ENCODE results near the gene EPS8.

The EPS8 gene

DNA sequence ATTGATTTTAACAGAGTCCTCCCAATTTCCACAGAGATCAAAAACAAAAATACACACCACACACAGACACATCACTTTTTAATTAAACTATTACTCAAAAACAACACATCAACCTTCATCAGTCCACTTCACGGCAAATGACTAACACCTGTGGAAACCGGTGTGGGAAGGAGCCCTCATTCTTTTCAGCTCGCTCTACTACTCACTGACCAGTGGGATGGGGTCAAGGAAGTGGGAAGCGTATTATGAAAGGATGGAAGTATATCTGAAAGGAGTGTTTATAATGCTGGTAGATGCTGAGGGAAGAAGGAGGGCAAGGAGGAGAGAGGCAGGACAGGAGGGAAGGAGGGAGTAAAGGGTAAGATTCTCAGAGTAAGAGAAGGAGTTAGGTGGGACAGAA, 156.5 kb downstream of the EPS8 start:
- TF ChIP-seq, protein P1, sequence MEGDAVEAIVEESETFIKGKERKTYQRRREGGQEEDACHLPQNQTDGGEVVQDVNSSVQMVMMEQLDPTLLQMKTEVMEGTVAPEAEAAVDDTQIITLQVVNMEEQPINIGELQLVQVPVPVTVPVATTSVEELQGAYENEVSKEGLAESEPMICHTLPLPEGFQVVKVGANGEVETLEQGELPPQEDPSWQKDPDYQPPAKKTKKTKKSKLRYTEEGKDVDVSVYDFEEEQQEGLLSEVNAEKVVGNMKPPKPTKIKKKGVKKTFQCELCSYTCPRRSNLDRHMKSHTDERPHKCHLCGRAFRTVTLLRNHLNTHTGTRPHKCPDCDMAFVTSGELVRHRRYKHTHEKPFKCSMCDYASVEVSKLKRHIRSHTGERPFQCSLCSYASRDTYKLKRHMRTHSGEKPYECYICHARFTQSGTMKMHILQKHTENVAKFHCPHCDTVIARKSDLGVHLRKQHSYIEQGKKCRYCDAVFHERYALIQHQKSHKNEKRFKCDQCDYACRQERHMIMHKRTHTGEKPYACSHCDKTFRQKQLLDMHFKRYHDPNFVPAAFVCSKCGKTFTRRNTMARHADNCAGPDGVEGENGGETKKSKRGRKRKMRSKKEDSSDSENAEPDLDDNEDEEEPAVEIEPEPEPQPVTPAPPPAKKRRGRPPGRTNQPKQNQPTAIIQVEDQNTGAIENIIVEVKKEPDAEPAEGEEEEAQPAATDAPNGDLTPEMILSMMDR (IDR thresholded peaks at IDR 0.05; ENCODE audit: low read length, missing control alignments) = no peak
- H3K4me3 ChIP-seq (replicated peaks; ENCODE audit: low read depth, low read length) = no peak overlapping the region
- DNase-seq (ENCODE audit: low read depth) = no peak

- DNase-seq (ENCODE audit: low read depth) = no peak
- no peak overlapping the region for H3K4me3 ChIP-seq (replicated peaks; ENCODE audit: low read depth, low read length)
- TF ChIP-seq, protein P1 (IDR thresholded peaks at IDR 0.05; ENCODE audit: low read length, missing control alignments) = no peak
These were observed 158.0 kb downstream of the EPS8 start for GRCh38 chr12:15631007-15631715.

DNA sequence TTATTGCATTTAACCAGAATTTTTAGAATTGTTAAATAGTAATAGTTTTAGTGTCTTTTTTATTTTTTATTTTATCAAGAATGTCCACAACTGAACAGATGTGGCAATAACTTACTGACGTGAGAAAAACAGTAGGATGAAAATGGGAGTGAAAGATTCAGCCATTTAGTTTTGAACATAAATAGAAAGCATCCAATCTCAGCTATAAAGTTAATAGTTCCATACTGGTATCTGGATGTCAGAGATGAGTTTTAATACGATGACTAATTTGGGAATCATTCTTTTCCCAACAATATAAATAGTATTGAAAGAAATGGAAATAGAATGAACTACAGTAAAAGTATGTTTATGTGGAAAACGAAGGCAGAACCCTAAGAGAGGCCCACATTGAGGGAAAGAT, 159.4 kb downstream of the EPS8 start:
- no peak overlapping the region for H3K4me3 ChIP-seq (replicated peaks; ENCODE audit: low read depth, low read length)
- TF ChIP-seq, protein P1 (IDR thresholded peaks at IDR 0.05; ENCODE audit: low read length, missing control alignments) = no peak
- DNase-seq (ENCODE audit: low read depth) = peak; percentile 69

DNA sequence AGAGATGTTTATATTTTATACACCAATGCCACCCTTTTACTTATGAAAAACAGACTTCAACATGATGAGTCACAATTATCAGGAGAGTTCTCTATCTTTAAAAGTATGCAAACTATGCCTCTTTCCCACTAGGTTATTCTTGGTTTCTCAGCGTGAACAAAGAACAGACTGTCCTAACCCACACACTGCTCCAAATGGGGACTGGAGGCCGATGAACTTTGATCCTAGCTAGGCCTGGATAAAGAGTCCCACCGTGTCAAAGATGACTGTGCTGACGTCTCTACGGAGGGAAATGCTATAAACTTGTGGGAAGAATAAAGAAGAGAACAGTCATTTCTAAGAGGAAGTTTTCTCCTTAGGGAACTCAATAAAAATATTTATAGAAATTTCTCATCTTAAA, 160.1 kb downstream of the EPS8 start:
- TF ChIP-seq, protein P1 (IDR thresholded peaks at IDR 0.05; ENCODE audit: low read length, missing control alignments) = no peak
- peak; percentile 99 for DNase-seq (ENCODE audit: low read depth)
- no peak overlapping the region for H3K4me3 ChIP-seq (replicated peaks; ENCODE audit: low read depth, low read length)

DNA sequence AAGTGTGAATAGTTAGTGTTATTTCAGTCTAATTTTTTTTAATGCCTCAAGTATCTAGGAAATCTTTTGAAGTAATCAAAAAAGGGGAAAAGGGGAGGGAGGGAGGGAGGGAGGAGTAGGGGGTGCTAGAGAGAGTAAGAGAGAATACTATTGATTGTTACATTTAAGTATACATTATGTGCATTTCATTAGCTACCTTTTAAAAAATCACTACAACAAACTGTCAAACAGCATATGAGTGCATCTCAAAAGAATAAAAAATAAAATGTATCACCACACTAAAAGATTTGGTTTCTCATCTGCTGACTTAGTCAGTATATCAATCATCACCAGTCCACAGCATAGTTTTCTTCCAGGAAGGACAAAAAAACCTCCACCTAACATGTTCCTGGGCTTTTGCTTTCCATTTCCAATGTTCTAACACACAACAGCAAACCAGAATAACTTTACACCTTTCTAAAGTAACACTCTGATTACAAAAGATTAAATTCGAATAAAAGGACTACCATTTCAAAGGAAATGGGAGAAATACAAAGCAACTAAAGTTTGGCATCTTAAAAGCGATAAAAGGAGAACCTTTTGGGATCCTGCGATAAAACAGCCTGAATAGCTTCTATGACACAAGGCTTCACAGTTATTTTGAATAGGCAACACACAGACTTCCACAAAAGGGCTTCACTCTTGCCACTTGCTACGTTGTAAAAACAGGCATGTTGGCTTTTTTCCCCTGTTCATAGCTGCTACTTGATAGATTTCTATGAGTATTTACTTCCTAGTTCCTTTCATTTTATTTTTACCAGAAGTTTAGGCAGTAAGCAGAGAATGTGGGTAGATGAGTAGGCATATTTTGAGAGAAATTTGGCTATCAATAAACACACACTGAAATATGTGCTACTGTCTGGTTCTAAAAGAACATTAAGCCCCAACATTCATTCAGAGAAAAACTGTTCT, 160.9 kb downstream of the EPS8 start:
- H3K4me3 ChIP-seq (replicated peaks; ENCODE audit: low read depth, low read length) = no peak overlapping the region
- TF ChIP-seq, protein P1 (IDR thresholded peaks at IDR 0.05; ENCODE audit: low read length, missing control alignments) = no peak
- DNase-seq (ENCODE audit: low read depth) = peak; percentile 66

DNA sequence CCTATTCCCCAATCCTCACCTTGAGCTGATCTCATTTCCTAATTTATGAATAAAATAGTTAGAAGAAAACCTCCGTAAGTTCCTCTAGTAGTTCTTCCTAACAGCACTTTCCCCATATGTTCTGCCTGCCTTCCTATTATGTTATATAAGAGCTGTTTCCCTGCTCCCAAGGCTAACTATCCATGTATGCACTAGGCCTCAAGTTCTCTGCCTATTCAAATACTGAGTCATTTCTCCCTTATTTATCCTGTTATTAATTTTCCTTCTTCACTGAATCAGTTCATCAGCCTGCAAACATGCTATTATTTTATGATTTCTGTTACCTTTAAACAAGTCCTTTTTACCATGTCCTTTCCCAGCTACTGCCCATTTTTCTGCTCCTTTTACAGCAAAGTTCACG, 164.1 kb downstream of the EPS8 start:
- TF ChIP-seq, protein P1 (IDR thresholded peaks at IDR 0.05; ENCODE audit: low read length, missing control alignments) = no peak
- no peak overlapping the region for H3K4me3 ChIP-seq (replicated peaks; ENCODE audit: low read depth, low read length)
- DNase-seq (ENCODE audit: low read depth) = no peak
